Lung (tissue), 12 donors: Measurements from ENCODE around the gene COL5A2. TPM values are rescaled to one million over a fixed set of nuclear protein-coding genes. Genes with fewer than 3 reads are reported as not detected.

Experiments used
- ATAC-seq: fragments of 200-7000 bp; cut with Tn5 transposase; one replicate; pipeline ENCODE4 v1.9.1; 2020; ENCODE audit warnings: moderate number of reproducible peaks; ENCODE audit not compliant: insufficient read depth, low FRiP score
- DNase-seq, 3 donors: peaks; one replicate each; pipeline ENCODE4 v3.0.0-alpha.2; 2013 to 2017
- H3K27ac ChIP-seq, 2 donors: one replicate each; pipeline ENCODE4 v1.5.1; 2013; ENCODE audit warnings: mild to moderate bottlenecking in 2 of 2, moderate library complexity in 2 of 2, control low read depth in 1 of 2, inconsistent platforms in 1 of 2, low read depth in 1 of 2, low read length in 1 of 2
- H3K27me3 ChIP-seq, 3 donors: one replicate each; pipeline ENCODE4 v1.5.1; 2013; ENCODE audit warnings: low read length in 2 of 3; ENCODE audit not compliant: control insufficient read depth in 3 of 3, insufficient read depth in 3 of 3
- H3K36me3 ChIP-seq, 4 donors: one replicate each; pipeline ENCODE4 v1.5.1; 2013; ENCODE audit warnings: low read length in 4 of 4, mild to moderate bottlenecking in 1 of 4, moderate library complexity in 1 of 4; ENCODE audit not compliant: control insufficient read depth in 4 of 4, insufficient read depth in 4 of 4
- H3K4me1 ChIP-seq, 5 donors: one replicate each; pipeline ENCODE4 v1.5.1; 2013; ENCODE audit warnings: low read length in 5 of 5, mild to moderate bottlenecking in 2 of 5, moderate library complexity in 1 of 5; ENCODE audit not compliant: control insufficient read depth in 5 of 5, insufficient read depth in 5 of 5
- H3K4me3 ChIP-seq: one replicate; pipeline ENCODE4 v1.5.1; 2013; ENCODE audit warnings: mild to moderate bottlenecking, control low read depth, moderate library complexity
- H3K9ac ChIP-seq, 2 donors: one replicate each; pipeline ENCODE4 v1.5.1; 2013; ENCODE audit warnings: low read length in 2 of 2, control low read depth in 1 of 2; ENCODE audit not compliant: insufficient read depth in 1 of 2
- H3K9me3 ChIP-seq, 4 donors: one replicate each; pipeline ENCODE4 v1.5.1; 2013; ENCODE audit warnings: low read length in 3 of 4, mild to moderate bottlenecking in 1 of 4, moderate library complexity in 1 of 4; ENCODE audit not compliant: control insufficient read depth in 4 of 4, insufficient read depth in 3 of 4
- CTCF ChIP-seq: IDR thresholded peaks from 2 replicates; pipeline ENCODE4 v1.5.1; 2012; ENCODE audit warnings: mild to moderate bottlenecking; ENCODE audit errors: control extremely low read depth, extremely low read depth
- WGBS, 2 donors: extraction: QIAGEN DNeasy Blood & Tissue Kit; methylation state at CpG; one replicate each; pipeline ENCODE4 v1.1.7; 2013; 5-methylcytosine and 5-hydroxymethylcytosine counted together
- polyA plus RNA-seq, 2 donors: library from polyadenylated mRNA; stranded (reverse); fragments of 200-250 nt; gene quantifications; one replicate each; pipeline ENCODE4 v1.2.1, GENCODE V29; 2013
- total RNA-seq, 2 donors: library from RNA; depleted of rRNA in 1 of 2; stranded (reverse); fragments of >200 nt in 1 of 2; gene quantifications; one replicate each; pipeline ENCODE4 v1.2.1, GENCODE V29; 2014 to 2021
- donor health status: control.
- donor health status: control.
- donor health status: Bipolar disorder and iron deficiency.
- donor health status: healthy.
- donor health status: DM: yes; HTN: yes; CAD: no.

COL5A2 gene
- total and polyA plus RNA-seq, 4 donors: 9.9 to 209 (median 48.8) TPM

GRCh38 chr2:189050165-189050712, 129.3 kb downstream of the COL5A2 start:
- 78 to 93% methylated on average over 7 of the region's 7 CpGs for WGBS, 2 donors
- H3K27me3 ChIP-seq: no peaks in the 10 kb centered on the region
- H3K4me1 ChIP-seq: no peaks in the 10 kb centered on the region
- H3K27ac ChIP-seq: no peak overlapping the region
- DNase-seq (no peak), ATAC-seq (no peak)
- no peak for TF ChIP-seq CTCF
- H3K4me3 ChIP-seq: no peak overlapping the region
- H3K9me3 ChIP-seq: no peaks in the 10 kb centered on the region
- peaks cover 0 to 38% (median 7%) of the 10 kb centered on the region in 4 donors for H3K36me3 ChIP-seq
- no peak overlapping the region for H3K9ac ChIP-seq

GRCh38 chr2:189049709-189050164, 129.8 kb downstream of the COL5A2 start:
- TF ChIP-seq CTCF: no peak

GRCh38 chr2:189048189-189048588, 131.4 kb downstream of the COL5A2 start:
- ATAC-seq (no peak), DNase-seq (no peak)
- Histone ChIP-seq H3K9me3 (no peaks in the 10 kb centered on the region), H3K36me3 (peaks cover 0 to 39% (median 7%) of the 10 kb centered on the region in 4 donors), H3K4me3 (no peak overlapping the region), H3K27me3 (no peaks in the 10 kb centered on the region), H3K27ac (no peak overlapping the region), H3K9ac (no peak overlapping the region), H3K4me1 (no peaks in the 10 kb centered on the region)
- WGBS, 2 donors: 89 to 94% methylated on average over 3 of the region's 3 CpGs
- no peak for TF ChIP-seq CTCF

More at GRCh38 chr2:189049709-189050164, 129.8 kb downstream of the COL5A2 start:
- no peak overlapping the region for H3K9ac ChIP-seq
- DNase-seq (no peak), ATAC-seq (no peak)
- no peaks in the 10 kb centered on the region for H3K27me3 ChIP-seq
- no peaks in the 10 kb centered on the region for H3K4me1 ChIP-seq
- peaks cover 0 to 40% (median 7%) of the 10 kb centered on the region in 4 donors for H3K36me3 ChIP-seq
- 86 to 93% methylated on average over 1 of the region's 1 CpG for WGBS, 2 donors
- no peak overlapping the region for H3K4me3 ChIP-seq
- no peaks in the 10 kb centered on the region for H3K9me3 ChIP-seq
- no peak overlapping the region for H3K27ac ChIP-seq
